GM12873 (cell line): ENCODE results near the gene TBC1D22B.

Experiments
- CTCF ChIP-seq: IDR thresholded peaks from 2 replicates; pipeline ENCODE4 v1.5.1; 2012; ENCODE audit warnings: low read depth, mild to moderate bottlenecking, moderate library complexity, low read length, control low read depth; ENCODE audit not compliant: insufficient read depth; ENCODE audit errors: missing control alignments

The TBC1D22B gene

GRCh38 chr6:37232430-37233017 lies 25.0 kb upstream of the TBC1D22B start:
- TF ChIP-seq CTCF: no peak

GRCh38 chr6:37233541-37233940 lies 24.0 kb upstream of the TBC1D22B start:
- TF ChIP-seq CTCF: no peak

GRCh38 chr6:37236921-37237320 lies 20.7 kb upstream of the TBC1D22B start:
- TF ChIP-seq CTCF: no peak

GRCh38 chr6:37237789-37238188 lies 19.8 kb upstream of the TBC1D22B start:
- no peak for TF ChIP-seq CTCF

GRCh38 chr6:37238381-37238780 lies 19.2 kb upstream of the TBC1D22B start:
- no peak for TF ChIP-seq CTCF

GRCh38 chr6:37239526-37239925 lies 18.0 kb upstream of the TBC1D22B start:
- TF ChIP-seq CTCF: no peak

- TF ChIP-seq CTCF: no peak
These were observed 17.4 kb upstream of the TBC1D22B start for GRCh38 chr6:37239950-37240713.
